GM23338 (cell line): ENCODE data around the gene NCOR2. TPM values are rescaled to one million over a fixed set of nuclear protein-coding genes. Genes with fewer than 3 reads are reported as not detected.

ENCODE experiments used
- ATAC-seq: fragments of 200-7000 bp; cut with Tn5 transposase; 3 replicates; pipeline ENCODE4 v1.9.1; 2020
- DNase-seq: peaks from one replicate; pipeline ENCODE4 v3.0.0-alpha.2; 2015; ENCODE audit warnings: low spot score
- H2AFZ ChIP-seq: fragments of 200-600 bp; sonication (generic); 2 replicates; pipeline ENCODE4 v1.8.0; 2016; ENCODE audit warnings: antibody characterized with exemption, mild to moderate bottlenecking, moderate library complexity
- H3F3A ChIP-seq: fragments of 200-600 bp; sonication (generic); replicated peaks from 2 replicates; pipeline ENCODE4 v1.8.0; 2017; ENCODE audit warnings: antibody characterized with exemption, mixed run types, low read depth
- H3K27ac ChIP-seq: fragments of 200-600 bp; sonication (generic); 2 replicates; pipeline ENCODE4 v1.6.1; 2016; ENCODE audit warnings: low read depth
- H3K27me3 ChIP-seq: fragments of 200-600 bp; sonication (generic); 2 replicates; pipeline ENCODE4 v1.8.0; 2016; ENCODE audit warnings: mild to moderate bottlenecking, mixed run types, moderate library complexity; ENCODE audit not compliant: insufficient read depth
- H3K36me3 ChIP-seq: fragments of 200-600 bp; sonication (generic); 2 replicates; pipeline ENCODE4 v1.8.0; 2016; ENCODE audit warnings: mild to moderate bottlenecking; ENCODE audit not compliant: insufficient read depth
- H3K4me1 ChIP-seq: fragments of 200-600 bp; sonication (generic); 2 replicates; pipeline ENCODE4 v1.8.0; 2016; ENCODE audit warnings: mild to moderate bottlenecking, moderate library complexity; ENCODE audit not compliant: insufficient read depth
- H3K4me2 ChIP-seq: fragments of 200-600 bp; sonication (generic); 2 replicates; pipeline ENCODE4 v1.7.1; 2017; ENCODE audit warnings: mixed run types
- H3K4me3 ChIP-seq: fragments of 200-600 bp; sonication (generic); 2 replicates; pipeline ENCODE4 v1.6.1; 2016; ENCODE audit warnings: mixed run types
- H3K79me2 ChIP-seq: fragments of 200-600 bp; sonication (generic); replicated peaks from 2 replicates; pipeline ENCODE4 v1.8.0; 2017; ENCODE audit warnings: mild to moderate bottlenecking; ENCODE audit not compliant: insufficient read depth
- H3K9me2 ChIP-seq: fragments of 200-600 bp; sonication (generic); 2 replicates; pipeline ENCODE4 v1.8.0; 2017; ENCODE audit not compliant: insufficient read depth
- H4K20me1 ChIP-seq: fragments of 200-600 bp; sonication (generic); replicated peaks from 2 replicates; pipeline ENCODE4 v1.8.0; 2017; ENCODE audit warnings: mild to moderate bottlenecking; ENCODE audit not compliant: insufficient read depth
- H3K27ac Mint-ChIP-seq: 2 replicates; pipeline ENCODE4 v1.8.0; 2020; ENCODE audit warnings: inconsistent platforms, mild to moderate bottlenecking, moderate library complexity, mixed read lengths
- H3K27me3 Mint-ChIP-seq: 3 replicates; pipeline ENCODE4 v1.8.0; 2022; ENCODE audit warnings: low read depth, mild to moderate bottlenecking, moderate library complexity, mixed read lengths, inconsistent platforms; ENCODE audit not compliant: insufficient read depth, poor library complexity
- H3K36me3 Mint-ChIP-seq: 3 replicates; pipeline ENCODE4 v1.8.0; 2021; ENCODE audit warnings: low read depth, mild to moderate bottlenecking, inconsistent platforms, moderate library complexity, mixed read lengths
- H3K4me1 Mint-ChIP-seq: 3 replicates; pipeline ENCODE4 v1.8.0; 2020; ENCODE audit warnings: mild to moderate bottlenecking, inconsistent platforms, mixed read lengths
- H3K4me3 Mint-ChIP-seq: 3 replicates; pipeline ENCODE4 v1.8.0; 2021; ENCODE audit warnings: moderate library complexity, mild to moderate bottlenecking, inconsistent platforms, mixed read lengths
- H3K9me3 Mint-ChIP-seq: 3 replicates; pipeline ENCODE4 v1.8.0; 2020; ENCODE audit warnings: moderate library complexity, mild to moderate bottlenecking, inconsistent platforms, mixed read lengths
- CREB1 ChIP-seq: fragments of 250-450 bp; sonication (Bioruptor Pico); IDR thresholded peaks from 2 replicates; pipeline ENCODE4 v1.5.0; 2020; ENCODE audit warnings: low read depth, mild to moderate bottlenecking, moderate library complexity
- CTCF ChIP-seq, 2 experiments: fragments of 200-600 bp in 1 of 2; sonication (generic) in 1 of 2; conservative IDR thresholded peaks; 2 replicates each; pipeline versions ENCODE4 v1.5.1 to v1.6.1; 2016 to 2017; ENCODE audit warnings: antibody characterized with exemption in 2 of 2, low read depth in 2 of 2, mild to moderate bottlenecking in 2 of 2, moderate library complexity in 1 of 2
- EZH2 ChIP-seq: fragments of 200-600 bp; sonication (generic); IDR thresholded peaks from one replicate; pipeline ENCODE4 v1.8.0; 2017; ENCODE audit warnings: antibody characterized with exemption, mild to moderate bottlenecking, low read depth; ENCODE audit not compliant: unreplicated experiment
- EZH2phosphoT487 ChIP-seq: fragments of 200-600 bp; sonication (generic); IDR thresholded peaks from one replicate; pipeline ENCODE4 v1.8.1; 2018; ENCODE audit warnings: antibody characterized with exemption; ENCODE audit not compliant: unreplicated experiment
- JUNB ChIP-seq: IDR thresholded peaks from one replicate; pipeline ENCODE4 v1.6.1; 2016; ENCODE audit warnings: antibody characterized with exemption; ENCODE audit not compliant: unreplicated experiment
- NANOG ChIP-seq: IDR thresholded peaks from 2 replicates; pipeline ENCODE4 v1.6.1; 2016; ENCODE audit warnings: antibody characterized with exemption, borderline replicate concordance
- POLR2AphosphoS5 ChIP-seq: IDR thresholded peaks from 2 replicates; pipeline ENCODE4 v1.6.1; 2016; ENCODE audit warnings: antibody characterized with exemption, low read depth
- REST ChIP-seq: IDR thresholded peaks from one replicate; pipeline ENCODE4 v1.6.1; 2018; ENCODE audit warnings: antibody characterized with exemption; ENCODE audit not compliant: unreplicated experiment
- STAT1 ChIP-seq: IDR thresholded peaks from one replicate; pipeline ENCODE4 v1.6.1; 2016; ENCODE audit warnings: antibody characterized with exemption; ENCODE audit not compliant: unreplicated experiment
- ZNF114 ChIP-seq: fragments of 250-450 bp; sonication (Bioruptor Pico); IDR thresholded peaks from 2 replicates; pipeline ENCODE4 v1.5.0; 2020; ENCODE audit warnings: mild to moderate bottlenecking, moderate library complexity
- ZNF331 ChIP-seq: fragments of 250-450 bp; sonication (Bioruptor Pico); IDR thresholded peaks from 2 replicates; pipeline ENCODE4 v1.5.0; 2020; ENCODE audit warnings: low read depth, mild to moderate bottlenecking, moderate library complexity
- polyA plus RNA-seq: library from polyadenylated mRNA; unstranded; fragments of >200 nt; fragmentation: Nextera tagmentation; extraction: Ambion mirVana; gene quantifications from 2 replicates; pipeline ENCODE4 v1.2.1, GENCODE V29; 2016
- total RNA-seq: library from RNA; depleted of rRNA; stranded (reverse); fragments of >200 nt; shearing (Covaris generic); gene quantifications from 2 replicates; pipeline ENCODE4 v1.2.3, GENCODE V29; 2014
- TF ChIP-seq, protein P1 (sequence below): IDR thresholded peaks from 2 replicates; pipeline ENCODE4 v1.6.1; 2016; ENCODE audit warnings: antibody characterized with exemption
- TF ChIP-seq, protein P2 (sequence below): fragments of 250-450 bp; sonication (Bioruptor Pico); IDR thresholded peaks from 2 replicates; pipeline ENCODE4 v1.5.0; 2020; ENCODE audit warnings: mild to moderate bottlenecking, moderate library complexity

The NCOR2 gene
- total and polyA plus RNA-seq, 2 experiments from 2014 or later: 69.6 to 190 TPM

- Histone ChIP-seq H4K20me1 (peaks cover 74% of the 10 kb centered on the region), H3K9me2 (no peaks in the 10 kb centered on the region), H3K4me1 (peaks cover 43% of the 10 kb centered on the region), H2AFZ (no peak overlapping the region), H3K27me3 (no peaks in the 10 kb centered on the region), H3F3A (peaks cover 14% of the 10 kb centered on the region; the same call in 1 of the 2 replicates), H3K4me3 (no peak overlapping the region), H3K27ac (no peak overlapping the region), H3K4me2 (no peak overlapping the region), H3K36me3 (no peaks in the 10 kb centered on the region), H3K79me2 (peaks cover 100% of the 10 kb centered on the region)
- peaks cover 15% of the 10 kb centered on the region for H3K27me3 Mint-ChIP-seq
- no peak overlapping the region for H3K4me3 Mint-ChIP-seq
- H3K36me3 Mint-ChIP-seq: peaks cover 12% of the 10 kb centered on the region
- ATAC-seq (no peak), DNase-seq (no peak)
- TF ChIP-seq, protein P1, sequence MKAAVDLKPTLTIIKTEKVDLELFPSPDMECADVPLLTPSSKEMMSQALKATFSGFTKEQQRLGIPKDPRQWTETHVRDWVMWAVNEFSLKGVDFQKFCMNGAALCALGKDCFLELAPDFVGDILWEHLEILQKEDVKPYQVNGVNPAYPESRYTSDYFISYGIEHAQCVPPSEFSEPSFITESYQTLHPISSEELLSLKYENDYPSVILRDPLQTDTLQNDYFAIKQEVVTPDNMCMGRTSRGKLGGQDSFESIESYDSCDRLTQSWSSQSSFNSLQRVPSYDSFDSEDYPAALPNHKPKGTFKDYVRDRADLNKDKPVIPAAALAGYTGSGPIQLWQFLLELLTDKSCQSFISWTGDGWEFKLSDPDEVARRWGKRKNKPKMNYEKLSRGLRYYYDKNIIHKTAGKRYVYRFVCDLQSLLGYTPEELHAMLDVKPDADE: no peak
- TF ChIP-seq POLR2AphosphoS5 (no peak), JUNB (no peak), EZH2 (no peak), CREB1 (CRISPR knock-in tag) (no peak), EZH2phosphoT487 (no peak), STAT1 (no peak), ZNF114 (CRISPR knock-in tag) (no peak), NANOG (no peak), CTCF (conservative IDR thresholded peaks at IDR 0.05; ENCODE audit: low read depth in 2 of 2) (no peak), REST (no peak), ZNF331 (no peak)
- TF ChIP-seq, protein P2, sequence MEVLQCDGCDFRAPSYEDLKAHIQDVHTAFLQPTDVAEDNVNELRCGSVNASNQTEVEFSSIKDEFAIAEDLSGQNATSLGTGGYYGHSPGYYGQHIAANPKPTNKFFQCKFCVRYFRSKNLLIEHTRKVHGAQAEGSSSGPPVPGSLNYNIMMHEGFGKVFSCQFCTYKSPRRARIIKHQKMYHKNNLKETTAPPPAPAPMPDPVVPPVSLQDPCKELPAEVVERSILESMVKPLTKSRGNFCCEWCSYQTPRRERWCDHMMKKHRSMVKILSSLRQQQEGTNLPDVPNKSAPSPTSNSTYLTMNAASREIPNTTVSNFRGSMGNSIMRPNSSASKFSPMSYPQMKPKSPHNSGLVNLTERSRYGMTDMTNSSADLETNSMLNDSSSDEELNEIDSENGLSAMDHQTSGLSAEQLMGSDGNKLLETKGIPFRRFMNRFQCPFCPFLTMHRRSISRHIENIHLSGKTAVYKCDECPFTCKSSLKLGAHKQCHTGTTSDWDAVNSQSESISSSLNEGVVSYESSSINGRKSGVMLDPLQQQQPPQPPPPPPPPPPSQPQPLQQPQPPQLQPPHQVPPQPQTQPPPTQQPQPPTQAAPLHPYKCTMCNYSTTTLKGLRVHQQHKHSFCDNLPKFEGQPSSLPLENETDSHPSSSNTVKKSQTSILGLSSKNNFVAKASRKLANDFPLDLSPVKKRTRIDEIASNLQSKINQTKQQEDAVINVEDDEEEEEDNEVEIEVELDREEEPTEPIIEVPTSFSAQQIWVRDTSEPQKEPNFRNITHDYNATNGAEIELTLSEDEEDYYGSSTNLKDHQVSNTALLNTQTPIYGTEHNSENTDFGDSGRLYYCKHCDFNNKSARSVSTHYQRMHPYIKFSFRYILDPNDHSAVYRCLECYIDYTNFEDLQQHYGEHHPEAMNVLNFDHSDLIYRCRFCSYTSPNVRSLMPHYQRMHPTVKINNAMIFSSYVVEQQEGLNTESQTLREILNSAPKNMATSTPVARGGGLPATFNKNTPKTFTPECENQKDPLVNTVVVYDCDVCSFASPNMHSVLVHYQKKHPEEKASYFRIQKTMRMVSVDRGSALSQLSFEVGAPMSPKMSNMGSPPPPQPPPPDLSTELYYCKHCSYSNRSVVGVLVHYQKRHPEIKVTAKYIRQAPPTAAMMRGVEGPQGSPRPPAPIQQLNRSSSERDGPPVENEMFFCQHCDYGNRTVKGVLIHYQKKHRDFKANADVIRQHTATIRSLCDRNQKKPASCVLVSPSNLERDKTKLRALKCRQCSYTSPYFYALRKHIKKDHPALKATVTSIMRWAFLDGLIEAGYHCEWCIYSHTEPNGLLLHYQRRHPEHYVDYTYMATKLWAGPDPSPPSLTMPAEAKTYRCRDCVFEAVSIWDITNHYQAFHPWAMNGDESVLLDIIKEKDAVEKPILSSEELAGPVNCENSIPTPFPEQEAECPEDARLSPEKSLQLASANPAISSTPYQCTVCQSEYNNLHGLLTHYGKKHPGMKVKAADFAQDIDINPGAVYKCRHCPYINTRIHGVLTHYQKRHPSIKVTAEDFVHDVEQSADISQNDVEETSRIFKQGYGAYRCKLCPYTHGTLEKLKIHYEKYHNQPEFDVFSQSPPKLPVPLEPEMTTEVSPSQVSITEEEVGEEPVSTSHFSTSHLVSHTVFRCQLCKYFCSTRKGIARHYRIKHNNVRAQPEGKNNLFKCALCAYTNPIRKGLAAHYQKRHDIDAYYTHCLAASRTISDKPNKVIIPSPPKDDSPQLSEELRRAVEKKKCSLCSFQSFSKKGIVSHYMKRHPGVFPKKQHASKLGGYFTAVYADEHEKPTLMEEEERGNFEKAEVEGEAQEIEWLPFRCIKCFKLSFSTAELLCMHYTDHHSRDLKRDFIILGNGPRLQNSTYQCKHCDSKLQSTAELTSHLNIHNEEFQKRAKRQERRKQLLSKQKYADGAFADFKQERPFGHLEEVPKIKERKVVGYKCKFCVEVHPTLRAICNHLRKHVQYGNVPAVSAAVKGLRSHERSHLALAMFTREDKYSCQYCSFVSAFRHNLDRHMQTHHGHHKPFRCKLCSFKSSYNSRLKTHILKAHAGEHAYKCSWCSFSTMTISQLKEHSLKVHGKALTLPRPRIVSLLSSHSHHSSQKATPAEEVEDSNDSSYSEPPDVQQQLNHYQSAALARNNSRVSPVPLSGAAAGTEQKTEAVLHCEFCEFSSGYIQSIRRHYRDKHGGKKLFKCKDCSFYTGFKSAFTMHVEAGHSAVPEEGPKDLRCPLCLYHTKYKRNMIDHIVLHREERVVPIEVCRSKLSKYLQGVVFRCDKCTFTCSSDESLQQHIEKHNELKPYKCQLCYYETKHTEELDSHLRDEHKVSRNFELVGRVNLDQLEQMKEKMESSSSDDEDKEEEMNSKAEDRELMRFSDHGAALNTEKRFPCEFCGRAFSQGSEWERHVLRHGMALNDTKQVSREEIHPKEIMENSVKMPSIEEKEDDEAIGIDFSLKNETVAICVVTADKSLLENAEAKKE: no peak
- no peaks in the 10 kb centered on the region for H3K9me3 Mint-ChIP-seq
- H3K4me1 Mint-ChIP-seq: peaks cover 64% of the 10 kb centered on the region
- no peak overlapping the region for H3K27ac Mint-ChIP-seq
These were observed 11.3 kb downstream of the NCOR2 start for GRCh38 chr12:124556074-124556466.
